Endothelial cell of hepatic sinusoid (primary cell): Measurements from ENCODE around the gene MIDN.
"Not testable (repeated sequence)": the region's sequence is repeated elsewhere in the genome, so short reads cannot be mapped to it uniquely, and the experiment has no call there.

Experiments
- in situ Hi-C: cut with HindIII; loops from 2 replicates; pipeline ENCODE4 v1.10.0; 2017; ENCODE audit warnings: low sequenced_read_pairs

Gene MIDN

DNA sequence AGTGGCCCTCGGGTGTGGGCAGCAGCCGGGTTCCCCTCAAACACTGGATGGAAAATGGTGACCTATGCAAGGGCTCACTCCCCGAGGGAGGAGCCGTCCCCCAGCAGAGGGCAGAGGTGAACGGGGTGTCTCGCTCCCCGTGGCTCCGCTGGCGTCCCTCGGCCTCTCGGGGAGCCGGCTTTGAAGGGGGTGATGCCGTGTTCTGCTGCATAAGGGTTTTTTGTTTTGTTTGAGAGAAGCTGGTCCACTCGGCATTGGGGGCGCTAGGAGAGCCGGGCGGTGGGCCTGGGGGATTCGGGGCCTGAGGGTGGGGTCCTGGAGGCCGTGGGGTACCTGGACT, 41.3 kb downstream of the MIDN start:
- in situ Hi-C loops, result no loop called here

- in situ Hi-C loops, result no loop called here
Measured at GRCh38 chr19:1290196-1290702, 41.9 kb downstream of the MIDN start.

DNA sequence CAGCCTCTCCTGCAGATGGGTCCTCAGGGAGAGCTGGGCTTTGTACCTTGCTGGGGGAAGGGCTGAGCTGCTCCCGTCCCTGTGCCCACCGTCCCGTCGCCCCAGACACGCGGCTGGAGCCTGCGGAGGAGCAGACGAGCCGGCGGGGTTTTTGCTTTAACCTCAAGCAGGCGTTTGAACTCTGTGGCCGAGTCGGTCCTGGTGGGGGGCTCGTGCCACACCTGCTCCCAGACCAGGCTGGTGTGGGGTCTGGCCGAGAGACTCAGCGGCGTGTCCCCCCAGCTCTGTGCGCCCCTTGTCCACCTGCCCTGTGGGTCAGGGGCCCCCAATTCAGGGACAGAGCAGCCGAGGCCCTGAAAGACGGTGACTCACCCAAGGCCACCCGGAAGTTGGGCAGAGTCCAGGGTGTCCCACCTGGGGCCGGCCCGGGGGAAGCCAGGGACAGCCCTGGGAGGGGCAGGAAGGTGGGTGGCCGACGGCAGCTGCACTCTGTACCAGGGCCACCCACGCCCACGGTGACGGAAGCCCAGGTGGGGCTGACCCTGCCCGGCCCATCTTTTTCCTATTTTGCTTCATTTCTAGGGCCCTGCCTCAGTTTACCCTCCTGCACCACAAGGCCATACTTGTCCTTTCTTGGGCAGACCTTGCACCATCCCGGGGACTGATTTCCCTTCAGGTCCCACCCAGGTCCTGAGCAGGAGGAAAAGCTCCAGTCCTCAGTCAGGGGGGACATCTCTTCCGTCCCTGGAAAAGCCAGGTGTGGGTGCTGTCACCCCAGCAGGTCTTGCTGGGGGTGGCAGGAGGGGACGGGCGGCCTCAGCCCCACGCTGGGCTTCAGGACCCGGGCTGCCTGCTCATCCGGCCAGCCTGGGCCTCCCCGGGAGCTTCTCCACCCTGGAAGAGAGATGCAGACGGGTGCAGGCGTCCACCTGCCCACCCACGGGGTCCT, 42.6 kb downstream of the MIDN start:
- in situ Hi-C loops, result no loop called here

GRCh38 chr19:1291761-1292418, 43.5 kb downstream of the MIDN start:
- in situ Hi-C loops, result no loop called here

- in situ Hi-C loops, result no loop called here
Measured at GRCh38 chr19:1292419-1293151, 44.2 kb downstream of the MIDN start.

GRCh38 chr19:1293782-1294604, 45.6 kb downstream of the MIDN start:
- in situ Hi-C loops, result no loop called here

DNA sequence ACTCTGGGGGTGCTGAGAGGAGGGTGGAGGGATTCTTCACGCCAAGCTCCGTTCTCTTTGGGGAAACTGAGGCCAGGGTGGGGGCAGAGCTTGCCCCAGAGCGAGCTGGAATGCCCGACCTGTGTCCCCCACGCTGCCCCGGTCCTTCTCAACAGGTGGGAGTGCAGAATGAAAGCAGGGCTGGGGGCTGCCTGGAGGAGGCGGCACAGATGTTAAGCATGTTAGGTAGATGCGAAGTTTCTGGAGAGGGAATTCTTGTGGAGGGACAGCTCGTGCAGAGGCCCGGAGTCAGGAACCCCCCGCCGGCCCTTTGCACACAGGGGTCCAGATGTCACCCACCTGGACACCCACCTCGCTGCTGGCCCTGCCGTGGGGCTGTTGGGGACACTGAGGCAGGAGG, 46.3 kb downstream of the MIDN start:
- in situ Hi-C loops, result no loop called here

DNA sequence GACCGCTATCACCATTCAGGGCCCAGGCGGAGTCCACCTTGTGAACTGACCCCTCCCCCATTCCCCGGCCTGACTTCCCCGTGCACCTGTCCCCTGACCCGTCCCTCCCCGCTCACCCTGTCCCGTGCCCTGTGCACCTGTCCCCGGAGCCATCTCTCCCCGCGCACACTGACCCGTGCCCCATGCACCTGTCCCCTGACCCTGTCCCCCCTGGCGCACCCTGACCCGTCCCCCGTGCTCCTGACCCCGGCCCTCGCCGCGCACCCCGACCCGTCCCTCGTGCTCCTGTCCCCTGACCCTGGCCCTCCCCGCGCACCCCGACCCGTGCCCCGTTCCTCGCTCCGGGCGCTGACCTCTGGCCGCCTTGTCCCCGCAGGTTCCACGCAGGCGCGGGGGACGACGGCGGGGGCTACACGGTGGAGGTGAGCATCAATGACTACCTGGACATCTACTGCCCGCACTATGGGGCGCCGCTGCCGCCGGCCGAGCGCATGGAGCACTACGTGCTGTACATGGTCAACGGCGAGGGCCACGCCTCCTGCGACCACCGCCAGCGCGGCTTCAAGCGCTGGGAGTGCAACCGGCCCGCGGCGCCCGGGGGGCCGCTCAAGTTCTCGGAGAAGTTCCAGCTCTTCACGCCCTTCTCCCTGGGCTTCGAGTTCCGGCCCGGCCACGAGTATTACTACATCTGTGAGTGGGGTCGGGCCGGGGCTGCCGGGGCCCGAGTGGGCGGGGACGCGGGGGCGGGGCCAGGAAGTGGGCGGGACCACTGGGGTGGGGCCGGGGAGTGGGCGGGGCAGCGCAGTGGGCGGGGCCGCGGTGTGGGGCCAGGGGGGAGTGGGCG, 47.0 kb downstream of the MIDN start:
- in situ Hi-C loops, result no loop called here

- in situ Hi-C loops, result no loop called here
Measured at GRCh38 chr19:1296078-1296477, 47.7 kb downstream of the MIDN start.

- in situ Hi-C loops, result no loop called here
Measured at GRCh38 chr19:1296575-1297271, 48.3 kb downstream of the MIDN start.

GRCh38 chr19:1298235-1298634, 49.9 kb downstream of the MIDN start:
- in situ Hi-C loops, result no loop called here

DNA sequence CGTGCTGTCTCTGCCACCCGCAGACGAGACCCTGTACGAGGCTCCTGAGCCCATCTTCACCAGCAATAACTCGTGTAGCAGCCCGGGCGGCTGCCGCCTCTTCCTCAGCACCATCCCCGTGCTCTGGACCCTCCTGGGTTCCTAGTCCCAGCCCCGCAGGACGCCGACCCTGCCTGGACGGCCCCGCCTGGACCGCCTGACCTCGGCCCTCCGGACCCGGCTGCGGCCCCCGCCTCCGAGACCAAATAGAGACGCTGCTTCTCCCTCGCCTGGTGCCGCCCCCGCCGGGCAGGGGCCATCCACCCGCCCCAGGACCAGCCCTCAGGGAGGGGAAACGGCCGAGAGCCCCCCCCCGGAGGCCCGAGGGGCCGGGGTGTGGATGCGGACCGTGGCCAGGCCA, 51.4 kb downstream of the MIDN start:
- in situ Hi-C loops, result no loop called here

DNA sequence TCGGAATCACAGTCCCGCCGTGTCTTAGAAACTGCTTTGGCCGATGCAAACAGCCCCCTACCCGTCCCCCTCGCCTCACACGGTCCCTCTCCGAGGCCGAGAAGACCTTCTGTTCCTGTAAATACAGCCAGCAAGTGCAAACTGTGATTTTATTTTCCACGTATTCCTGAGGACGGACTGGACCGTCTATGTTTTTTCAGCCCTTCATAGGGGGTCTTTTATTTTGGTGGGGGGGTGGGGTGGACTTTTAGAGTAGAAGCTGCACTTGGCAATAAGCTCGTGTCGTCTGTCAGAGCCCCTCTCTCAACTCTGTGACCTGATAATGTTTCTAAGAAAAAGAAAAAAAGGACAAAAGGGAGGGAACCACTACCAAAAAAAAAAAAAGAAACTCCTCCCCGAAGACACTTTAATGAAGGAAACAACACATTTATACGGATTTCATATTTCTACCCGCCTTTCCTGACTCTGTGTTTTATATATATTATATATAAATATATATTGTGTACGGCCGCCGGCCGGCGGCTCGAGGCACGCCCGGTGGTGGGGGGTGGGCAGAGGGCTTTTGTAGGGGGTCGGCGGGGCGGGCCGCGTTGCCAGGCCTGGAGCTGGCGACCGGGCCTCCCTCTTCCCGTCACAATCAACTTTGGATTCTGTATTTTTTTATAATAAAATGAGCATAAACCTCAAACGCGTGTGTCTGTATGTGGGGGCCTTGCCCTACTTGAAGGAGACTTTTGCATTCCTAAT, 52.5 kb downstream of the MIDN start:
- in situ Hi-C loops, result no loop called here

DNA sequence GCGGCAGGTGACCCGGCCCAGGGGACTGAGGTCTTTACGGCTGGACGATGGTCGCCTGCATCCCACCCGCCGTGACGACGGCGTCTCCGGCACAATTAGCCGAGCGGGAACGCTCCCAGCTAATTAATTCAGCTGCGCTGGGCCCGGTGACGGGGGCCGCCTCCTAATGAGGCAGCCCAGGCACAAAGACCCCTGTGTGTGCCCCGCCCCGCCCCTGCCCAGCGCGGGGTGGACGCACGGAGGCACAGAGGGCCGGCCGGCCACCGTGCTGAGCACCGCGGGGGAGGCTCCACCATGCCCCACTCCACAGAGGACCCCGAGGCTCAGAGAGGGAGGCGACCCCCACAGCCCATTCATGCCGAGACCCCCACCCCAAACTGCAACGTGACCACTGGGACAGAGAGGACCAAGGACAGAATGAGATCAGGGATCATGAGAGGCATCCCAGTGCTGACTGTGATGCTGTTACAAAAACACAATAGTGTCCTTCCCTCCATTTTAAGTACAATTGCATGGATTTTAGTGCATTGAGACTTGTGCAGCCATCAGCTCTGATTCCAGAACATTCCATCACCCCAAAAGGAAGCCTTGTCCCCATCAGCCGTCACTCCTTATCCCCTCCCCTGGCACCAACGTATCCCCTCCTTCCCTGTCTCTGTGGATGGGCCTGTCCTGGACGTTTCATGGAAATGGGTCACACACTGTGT, 54.3 kb downstream of the MIDN start:
- in situ Hi-C loops, result no loop called here

- in situ Hi-C loops, result no loop called here
Measured at GRCh38 chr19:1304197-1304924, 56.0 kb downstream of the MIDN start.

DNA sequence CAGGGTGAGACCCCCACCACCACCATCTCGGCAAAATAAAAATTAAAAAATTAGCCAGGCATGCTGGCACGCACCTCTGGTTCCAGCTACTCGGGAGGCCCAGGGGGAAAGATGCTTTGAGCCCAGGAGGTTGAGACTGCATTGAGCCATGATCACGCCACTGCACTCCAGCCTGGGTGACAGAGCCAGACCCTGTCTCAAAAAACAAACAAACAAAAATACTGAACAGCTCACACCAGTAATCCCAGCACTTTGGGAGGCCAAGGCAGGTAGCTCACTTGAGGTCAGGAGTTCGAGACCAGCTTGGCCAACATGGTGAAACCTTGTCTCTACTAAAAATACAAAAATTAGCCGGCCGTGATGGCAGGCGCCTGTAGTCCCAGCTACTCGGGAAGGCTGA, 57.0 kb downstream of the MIDN start:
- in situ Hi-C loops, result not testable (repeated sequence)

GRCh38 chr19:1307320-1307719, 58.9 kb downstream of the MIDN start:
- in situ Hi-C loops, result no loop called here
